ENCODE measurements around the gene CDH24.

The CDH24 gene

GRCh38 chr14:23052671-23053070 is 4.6 kb downstream of the CDH24 start:
- 0 out of 2 replicates have a peak, but pooled peaks cover 8% of the 10 kb centered on the region for H3K4me1 ChIP-seq
- no peaks in the 10 kb centered on the region for H3K27me3 ChIP-seq (ENCODE audit: low read depth)
- in situ Hi-C loops (cut with MboI; ENCODE audit: low sequenced_read_pairs) = loop anchor here (5.0 to 25.0 kb wide), 2 partner anchors 75 to 490 kb away; no protein-coding TSS in a partner anchor
- no peak overlapping the region for H3K4me3 ChIP-seq
- no peak for DNase-seq (ENCODE audit: low spot score in 2 of 2)
- H3K36me3 ChIP-seq (replicated peaks) = peaks cover 3% of the 10 kb centered on the region; the same call in 1 of the 2 replicates
- no peaks in the 10 kb centered on the region for H3K9me3 ChIP-seq

- in situ Hi-C loops (cut with MboI; ENCODE audit: low sequenced_read_pairs) = loop anchor here (5.0 to 25.0 kb wide), 2 partner anchors 75 to 490 kb away; no protein-coding TSS in a partner anchor
- no peak for DNase-seq (ENCODE audit: low spot score in 2 of 2)
- H3K36me3 ChIP-seq (replicated peaks) = peaks cover 3% of the 10 kb centered on the region; the same call in 1 of the 2 replicates
These were observed 5.1 kb downstream of the CDH24 start for GRCh38 chr14:23052182-23052623.

GRCh38 chr14:23051141-23052057 is 5.9 kb downstream of the CDH24 start:
- DNase-seq (ENCODE audit: low spot score in 2 of 2) = no peak
- peaks cover 3% of the 10 kb centered on the region; the same call in 1 of the 2 replicates for H3K36me3 ChIP-seq (replicated peaks)
- H3K9me3 ChIP-seq = no peaks in the 10 kb centered on the region
- no peak overlapping the region for H3K4me3 ChIP-seq
- H3K27me3 ChIP-seq (ENCODE audit: low read depth) = no peaks in the 10 kb centered on the region
- 0 out of 2 replicates have a peak, but pooled peaks cover 2% of the 10 kb centered on the region for H3K4me1 ChIP-seq
- in situ Hi-C loops (cut with MboI; ENCODE audit: low sequenced_read_pairs) = loop anchor here (5.0 to 25.0 kb wide), 2 partner anchors 74 to 489 kb away; no protein-coding TSS in a partner anchor

More at GRCh38 chr14:23052182-23052623, 5.1 kb downstream of the CDH24 start:
- no peak overlapping the region for H3K4me3 ChIP-seq
- H3K27me3 ChIP-seq (ENCODE audit: low read depth) = no peaks in the 10 kb centered on the region
- H3K9me3 ChIP-seq = no peaks in the 10 kb centered on the region
- 0 out of 2 replicates have a peak, but pooled peaks cover 8% of the 10 kb centered on the region for H3K4me1 ChIP-seq

GRCh38 chr14:23049011-23049410 is 8.3 kb downstream of the CDH24 start:
- no peaks in the 10 kb centered on the region for H3K4me1 ChIP-seq
- no peak for DNase-seq (ENCODE audit: low spot score in 2 of 2)
- in situ Hi-C loops (cut with MboI; ENCODE audit: low sequenced_read_pairs) = no loop called here

GRCh38 chr14:23047751-23048693 is 9.3 kb downstream of the CDH24 start:
- Histone ChIP-seq H3K4me1 (no peaks in the 10 kb centered on the region), H3K4me3 (no peak overlapping the region), H3K27me3 (ENCODE audit: low read depth) (no peaks in the 10 kb centered on the region), H3K36me3 (replicated peaks) (peaks cover 3% of the 10 kb centered on the region; the same call in 1 of the 2 replicates), H3K9me3 (no peaks in the 10 kb centered on the region)
- DNase-seq (ENCODE audit: low spot score in 2 of 2) = no peak
- in situ Hi-C loops (cut with MboI; ENCODE audit: low sequenced_read_pairs) = no loop called here

More at GRCh38 chr14:23049011-23049410, 8.3 kb downstream of the CDH24 start:
- peaks cover 3% of the 10 kb centered on the region; the same call in 1 of the 2 replicates for H3K36me3 ChIP-seq (replicated peaks)
- no peaks in the 10 kb centered on the region for H3K27me3 ChIP-seq (ENCODE audit: low read depth)
- H3K4me3 ChIP-seq = no peak overlapping the region
- H3K9me3 ChIP-seq = no peaks in the 10 kb centered on the region

GRCh38 chr14:23047034-23047634 is 10.2 kb downstream of the CDH24 start:
- Histone ChIP-seq H3K27me3 (ENCODE audit: low read depth) (no peaks in the 10 kb centered on the region), H3K36me3 (replicated peaks) (peaks cover 3% of the 10 kb centered on the region; the same call in 1 of the 2 replicates), H3K9me3 (no peaks in the 10 kb centered on the region), H3K4me1 (no peaks in the 10 kb centered on the region), H3K4me3 (no peak overlapping the region)
- in situ Hi-C loops (cut with MboI; ENCODE audit: low sequenced_read_pairs) = no loop called here
- no peak for DNase-seq (ENCODE audit: low spot score in 2 of 2)

- no peak for DNase-seq (ENCODE audit: low spot score in 2 of 2)
- H3K27me3 ChIP-seq (ENCODE audit: low read depth) = no peaks in the 10 kb centered on the region
- no peak overlapping the region for H3K4me3 ChIP-seq
- no peaks in the 10 kb centered on the region for H3K9me3 ChIP-seq
- in situ Hi-C loops (cut with MboI; ENCODE audit: low sequenced_read_pairs) = no loop called here
- no peaks in the 10 kb centered on the region for H3K36me3 ChIP-seq (replicated peaks)
- H3K4me1 ChIP-seq = no peaks in the 10 kb centered on the region
These were observed 11.6 kb downstream of the CDH24 start for GRCh38 chr14:23045419-23046357.

GRCh38 chr14:23044840-23045239 is 12.5 kb downstream of the CDH24 start:
- Histone ChIP-seq H3K9me3 (no peaks in the 10 kb centered on the region), H3K4me1 (no peaks in the 10 kb centered on the region), H3K27me3 (ENCODE audit: low read depth) (no peaks in the 10 kb centered on the region), H3K4me3 (no peak overlapping the region), H3K36me3 (replicated peaks) (no peaks in the 10 kb centered on the region)
- in situ Hi-C loops (cut with MboI; ENCODE audit: low sequenced_read_pairs) = no loop called here
- no peak for DNase-seq (ENCODE audit: low spot score in 2 of 2)

GRCh38 chr14:23043754-23044153 is 13.6 kb downstream of the CDH24 start:
- in situ Hi-C loops (cut with MboI; ENCODE audit: low sequenced_read_pairs) = no loop called here
- H3K27me3 ChIP-seq (ENCODE audit: low read depth) = no peaks in the 10 kb centered on the region
- H3K9me3 ChIP-seq = no peaks in the 10 kb centered on the region
- DNase-seq (ENCODE audit: low spot score in 2 of 2) = no peak
- no peaks in the 10 kb centered on the region for H3K36me3 ChIP-seq (replicated peaks)
- no peak overlapping the region for H3K4me3 ChIP-seq
- no peaks in the 10 kb centered on the region for H3K4me1 ChIP-seq

- no peaks in the 10 kb centered on the region for H3K9me3 ChIP-seq
- no peaks in the 10 kb centered on the region for H3K36me3 ChIP-seq (replicated peaks)
- no peaks in the 10 kb centered on the region for H3K27me3 ChIP-seq (ENCODE audit: low read depth)
- no peak overlapping the region for H3K4me3 ChIP-seq
- no peaks in the 10 kb centered on the region for H3K4me1 ChIP-seq
- in situ Hi-C loops (cut with MboI; ENCODE audit: low sequenced_read_pairs) = no loop called here
- no peak for DNase-seq (ENCODE audit: low spot score in 2 of 2)
These were observed 14.2 kb downstream of the CDH24 start for GRCh38 chr14:23043145-23043544.

- Histone ChIP-seq H3K27me3 (ENCODE audit: low read depth) (no peaks in the 10 kb centered on the region), H3K9me3 (no peaks in the 10 kb centered on the region), H3K4me3 (no peak within 1 kb of the TSS), H3K4me1 (no peaks in the 10 kb centered on the region), H3K36me3 (replicated peaks) (no peaks in the 10 kb centered on the region)
- in situ Hi-C loops (cut with MboI; ENCODE audit: low sequenced_read_pairs) = no loop called here
- DNase-seq (ENCODE audit: low spot score in 2 of 2) = no peak
These were observed 15.0 kb downstream of the CDH24 start, which contains the start of gene PSMB11 for GRCh38 chr14:23042162-23042965. PSMB11 (plus strand) TSS chr14:23042212; CDS start chr14:23042226, 14 bp downstream.
